DMS79 treated with DMSO at 0.1 percent for 48 hours (cell line): ENCODE results near the gene TCF4.

Experiments
- DNase-seq: peaks from one replicate; lab custom pipeline; 2025; lab: John Stamatoyannopoulos, UW

TCF4 gene

DNA sequence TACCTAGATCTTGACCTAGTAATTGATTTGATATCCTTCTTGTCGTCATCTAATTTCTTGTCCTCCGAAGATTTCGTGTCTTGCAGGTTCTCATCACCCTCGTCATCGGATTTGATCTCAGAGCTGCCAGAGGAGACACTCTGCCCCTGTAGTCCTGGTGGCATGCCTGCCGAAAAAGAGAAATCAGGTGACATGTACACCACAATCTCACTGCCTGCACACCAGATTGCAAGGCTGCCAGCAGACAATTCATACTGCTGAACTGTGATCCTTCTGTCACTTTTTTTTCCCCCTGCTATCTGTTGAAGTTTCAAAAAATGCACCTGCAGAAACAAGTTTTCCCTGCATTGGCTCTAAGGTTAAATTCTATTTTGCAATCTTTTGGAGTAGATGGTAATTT lies 355.5 kb downstream of the TCF4 start:
- no peak for DNase-seq

- DNase-seq: no peak
These were observed 358.3 kb downstream of the TCF4 start for GRCh38 chr18:55229682-55230081.

- DNase-seq: no peak
These were observed 359.3 kb downstream of the TCF4 start for GRCh38 chr18:55228707-55229106.

- no peak for DNase-seq
These were observed 359.8 kb downstream of the TCF4 start for GRCh38 chr18:55228191-55228590.

GRCh38 chr18:55227771-55228170 lies 360.2 kb downstream of the TCF4 start:
- DNase-seq: no peak

- no peak for DNase-seq
These were observed 361.9 kb downstream of the TCF4 start for GRCh38 chr18:55226044-55226443.

- DNase-seq: no peak
These were observed 363.8 kb downstream of the TCF4 start for GRCh38 chr18:55224086-55224625.

- DNase-seq: no peak
These were observed 366.4 kb downstream of the TCF4 start for GRCh38 chr18:55221622-55222021.

- DNase-seq: no peak
These were observed 367.5 kb downstream of the TCF4 start for GRCh38 chr18:55220523-55220922.

- no peak for DNase-seq
These were observed 368.2 kb downstream of the TCF4 start for GRCh38 chr18:55219823-55220222.

- no peak for DNase-seq
These were observed 368.9 kb downstream of the TCF4 start for GRCh38 chr18:55219059-55219458.

- DNase-seq: no peak
These were observed 373.0 kb downstream of the TCF4 start for GRCh38 chr18:55214969-55215368.

DNA sequence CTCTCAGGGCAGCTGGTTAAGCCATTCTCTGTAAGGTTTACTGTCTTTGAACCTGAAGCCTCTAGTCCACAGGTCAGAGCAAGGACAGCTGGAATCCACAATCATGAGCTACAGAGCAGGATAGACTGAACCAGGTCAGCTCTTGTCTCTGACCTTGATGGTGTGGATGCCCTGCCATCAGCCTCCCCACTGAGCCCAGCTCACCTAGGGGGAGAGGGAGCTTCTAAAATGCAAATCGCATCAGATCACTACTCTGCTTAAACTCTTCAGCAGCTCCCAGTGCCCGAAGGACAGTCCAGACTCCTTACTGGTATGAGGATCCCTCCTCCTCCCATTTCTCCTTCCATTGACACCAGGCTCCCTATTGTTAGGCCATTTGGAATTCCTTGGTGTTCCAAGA lies 373.5 kb downstream of the TCF4 start:
- DNase-seq: no peak

DNA sequence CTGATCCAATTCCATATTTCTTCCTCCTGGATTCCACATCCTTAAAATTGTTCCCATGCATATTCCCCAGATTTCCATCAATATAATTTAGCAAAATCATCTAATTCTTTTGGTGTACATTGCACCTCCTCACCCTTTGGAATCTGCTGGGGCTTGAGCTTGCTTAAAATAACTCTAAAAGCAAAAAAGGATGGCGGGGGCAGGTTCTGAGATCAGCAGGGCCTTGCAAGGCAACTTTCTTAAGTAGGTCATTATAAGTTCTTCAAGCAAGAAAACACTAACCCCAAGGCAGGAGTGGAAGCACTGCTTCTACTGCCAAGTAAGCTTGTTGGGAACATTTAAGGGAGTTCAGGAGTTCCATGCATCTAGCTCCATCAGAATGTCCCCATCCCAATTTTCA lies 374.4 kb downstream of the TCF4 start:
- no peak for DNase-seq

- DNase-seq: no peak
These were observed 381.1 kb downstream of the TCF4 start for GRCh38 chr18:55206927-55207326.

GRCh38 chr18:55202232-55202917 lies 385.6 kb downstream of the TCF4 start:
- no peak for DNase-seq

DNA sequence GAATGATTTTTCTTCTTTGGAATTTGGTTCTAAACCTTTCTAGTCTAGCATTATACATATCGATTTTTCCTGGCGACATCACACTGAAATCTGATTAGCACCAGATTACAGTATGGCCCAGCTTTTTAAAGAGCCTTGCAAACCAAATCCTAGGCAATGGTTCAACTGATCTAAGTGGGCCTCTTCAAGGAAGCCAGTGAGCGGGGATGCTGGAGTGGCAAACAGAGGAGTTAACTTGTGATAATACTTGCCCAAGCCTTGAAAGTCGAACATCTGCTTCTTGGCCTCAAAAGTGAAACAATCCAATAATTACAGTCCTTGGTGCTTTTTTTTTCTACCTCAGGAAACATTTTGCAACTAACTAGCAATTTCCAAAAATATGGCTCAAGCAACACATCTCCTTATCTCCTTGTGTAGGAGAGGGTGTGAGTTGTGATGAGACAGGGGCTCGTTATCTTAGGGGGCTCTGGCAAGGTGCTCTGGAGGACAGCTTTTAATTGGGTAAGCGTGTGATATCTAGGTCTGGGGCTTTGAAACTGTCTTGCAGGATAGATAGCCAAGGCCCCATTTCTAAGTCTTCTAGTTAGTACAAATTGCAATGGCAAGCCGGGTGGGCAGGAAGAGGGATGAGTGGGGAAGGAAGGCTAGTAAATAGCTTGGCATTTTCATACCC lies 388.6 kb downstream of the TCF4 start:
- no peak for DNase-seq

DNA sequence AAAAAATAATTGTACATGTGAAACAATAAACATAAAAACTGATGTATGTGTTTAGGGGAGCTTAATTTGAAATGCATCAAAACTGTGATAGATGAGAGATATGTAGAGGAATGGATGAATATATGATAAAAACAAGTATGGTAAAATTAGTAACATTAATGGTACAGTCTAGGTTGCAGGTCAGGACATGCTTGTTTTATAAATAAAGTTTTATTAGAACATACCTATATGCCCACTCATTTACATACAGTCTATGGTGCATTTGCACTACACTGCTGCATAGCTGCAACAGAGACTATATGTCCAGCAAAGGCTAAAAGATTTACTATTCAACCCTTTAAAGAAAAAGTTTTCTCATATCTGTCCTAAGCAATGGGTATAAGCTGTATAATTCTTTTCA lies 392.1 kb downstream of the TCF4 start:
- DNase-seq: no peak

DNA sequence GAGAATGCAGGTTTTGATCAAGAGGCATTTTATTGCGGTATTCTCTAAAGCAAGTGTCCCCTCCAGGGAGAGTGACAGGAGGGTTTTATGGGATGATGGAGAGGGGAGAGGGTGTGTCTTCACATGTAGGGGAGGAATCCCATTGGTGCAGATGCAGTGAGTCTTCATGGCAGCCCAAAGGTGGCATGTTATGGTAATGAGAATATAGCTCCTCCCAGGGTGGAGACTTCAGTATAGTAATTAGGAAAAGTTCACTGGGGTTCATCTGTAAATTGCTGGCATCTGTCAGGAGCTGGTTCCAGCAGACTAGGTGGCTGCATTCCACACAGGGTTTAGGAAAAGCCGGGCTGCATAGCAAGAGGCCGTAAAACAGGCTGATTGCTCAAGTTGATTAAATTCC lies 398.0 kb downstream of the TCF4 start:
- DNase-seq: no peak

DNA sequence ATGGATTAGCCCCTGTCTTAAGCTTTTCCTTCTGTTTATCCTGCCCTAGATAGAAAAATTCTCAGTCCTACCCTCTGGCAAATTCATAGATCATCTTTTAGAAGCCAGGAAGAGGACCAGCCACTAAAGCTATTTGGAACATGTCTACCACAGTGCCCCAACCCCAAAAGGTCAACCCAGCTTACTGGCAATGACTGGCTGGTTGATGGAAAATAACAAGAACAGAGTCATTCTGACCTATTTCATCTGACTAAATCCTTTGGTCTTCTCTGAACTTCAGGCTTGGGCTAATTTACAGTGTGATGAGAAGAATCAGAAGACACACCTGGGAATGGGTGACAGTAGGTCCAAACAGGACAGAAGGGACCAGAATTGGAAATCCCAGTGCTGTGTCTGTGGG lies 401.4 kb downstream of the TCF4 start:
- DNase-seq: no peak

DNA sequence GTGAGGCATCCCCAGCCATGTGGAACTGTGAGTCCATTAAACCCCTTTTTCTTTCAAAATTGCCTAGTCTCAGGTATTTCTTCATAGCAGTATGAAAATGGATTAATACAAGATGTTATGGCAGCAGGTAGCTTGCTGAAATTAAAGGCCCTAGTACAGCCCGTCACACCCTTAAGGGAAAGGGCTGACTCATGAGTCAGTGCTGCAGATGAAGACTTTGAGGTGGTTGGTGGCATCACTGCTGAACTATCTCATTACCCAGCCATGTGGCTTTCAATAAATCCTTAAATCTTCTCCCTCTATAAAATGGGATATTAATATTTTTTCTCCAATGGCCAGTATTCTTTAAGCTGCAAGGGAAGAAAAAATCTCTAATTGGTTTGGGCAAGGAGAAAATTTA lies 402.6 kb downstream of the TCF4 start:
- no peak for DNase-seq

GRCh38 chr18:55179835-55180234 lies 408.2 kb downstream of the TCF4 start:
- no peak for DNase-seq

GRCh38 chr18:55179425-55179824 lies 408.6 kb downstream of the TCF4 start:
- no peak for DNase-seq

DNA sequence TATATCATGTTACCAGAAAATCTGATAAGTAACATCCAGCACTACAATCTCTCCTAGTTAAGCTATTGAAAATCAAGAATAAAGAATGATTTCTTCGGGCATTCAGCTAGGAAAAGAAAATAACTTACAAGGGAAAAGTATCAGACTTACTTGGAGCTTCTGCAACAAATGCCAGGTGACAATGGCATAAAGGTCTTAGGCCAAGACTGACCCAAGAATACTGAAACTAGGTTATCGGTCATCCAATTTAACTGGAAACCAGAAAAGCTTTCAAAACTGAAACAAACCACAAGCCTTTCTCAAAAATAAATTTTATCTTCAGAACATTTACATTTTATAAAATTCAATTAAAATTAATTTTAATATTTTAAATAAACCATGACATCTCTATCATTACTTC lies 414.7 kb downstream of the TCF4 start:
- DNase-seq: no peak
